Dendritic cell treated with granulocyte-macrophage colony-stimulating factor and Interleukin-4, amounts not matched to agents 40 ng/mL and 50 ng/mL, for 4 days (primary cell): ENCODE results near the gene PANK4.

Experiments used
- H3K27ac Mint-ChIP-seq: one replicate; pipeline ENCODE4 v1.8.0; 2022; ENCODE audit warnings: mild to moderate bottlenecking, mixed read lengths
- H3K27me3 Mint-ChIP-seq: one replicate; pipeline ENCODE4 v1.8.0; 2022; ENCODE audit warnings: mild to moderate bottlenecking, mixed read lengths
- H3K36me3 Mint-ChIP-seq: one replicate; pipeline ENCODE4 v1.8.0; 2022; ENCODE audit warnings: low read depth, mixed read lengths
- H3K4me1 Mint-ChIP-seq: one replicate; pipeline ENCODE4 v1.8.0; 2022; ENCODE audit warnings: low read depth, mixed read lengths
- H3K4me3 Mint-ChIP-seq: one replicate; pipeline ENCODE4 v1.8.0; 2022; ENCODE audit warnings: mild to moderate bottlenecking, moderate library complexity, mixed read lengths
- H3K9me3 Mint-ChIP-seq: one replicate; pipeline ENCODE4 v1.8.0; 2022; ENCODE audit warnings: mixed read lengths
- intact Hi-C: fragments of 100-400 bp; cut with micrococcal nuclease; formaldehyde crosslinking; loops from one replicate; pipeline ENCODE4 v1.15.0; 2022

The PANK4 gene

DNA sequence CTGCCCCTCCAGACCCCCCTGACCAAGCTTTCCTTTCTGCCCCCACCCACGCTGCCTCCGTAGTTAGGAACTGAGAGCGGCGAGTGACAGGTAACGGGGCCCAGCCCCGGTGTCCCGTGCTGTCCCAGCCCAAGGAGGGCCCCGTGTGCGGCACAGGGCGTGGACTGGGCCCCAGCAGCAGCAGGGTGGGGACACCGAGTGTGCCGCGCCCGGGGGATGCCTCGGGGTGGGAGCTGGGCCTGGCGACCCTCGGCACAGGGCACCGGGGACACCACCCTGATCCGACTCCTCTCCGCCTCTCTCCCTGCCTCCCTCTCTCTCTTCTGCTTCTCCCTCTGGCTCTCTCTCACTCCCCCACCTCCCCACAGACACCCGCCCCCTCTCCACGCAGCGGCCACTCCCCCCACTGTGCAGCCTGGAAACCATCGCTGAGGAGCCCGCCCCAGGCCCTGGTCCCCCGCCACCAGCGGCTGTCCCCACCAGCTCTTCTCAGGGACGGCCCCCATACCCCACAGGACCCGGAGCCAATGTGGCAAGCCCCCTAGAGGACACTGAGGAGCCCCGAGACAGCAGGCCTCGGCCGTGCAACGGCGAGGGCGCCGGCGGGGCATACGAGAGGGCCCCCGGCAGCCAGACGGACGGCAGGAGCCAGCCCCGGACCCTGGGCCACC is 22.7 kb downstream of the PANK4 start:
- H3K4me3 Mint-ChIP-seq, result no peak overlapping the region
- peaks cover 10% of the 10 kb centered on the region for H3K4me1 Mint-ChIP-seq
- no peaks in the 10 kb centered on the region for H3K9me3 Mint-ChIP-seq
- no peak overlapping the region for H3K27ac Mint-ChIP-seq
- H3K36me3 Mint-ChIP-seq, result peaks cover 19% of the 10 kb centered on the region
- intact Hi-C loops, result no loop called here
- peaks cover 10% of the 10 kb centered on the region for H3K27me3 Mint-ChIP-seq

- peaks cover 10% of the 10 kb centered on the region for H3K4me1 Mint-ChIP-seq
- H3K36me3 Mint-ChIP-seq, result peaks cover 11% of the 10 kb centered on the region
- H3K27ac Mint-ChIP-seq, result no peak overlapping the region
- H3K9me3 Mint-ChIP-seq, result no peaks in the 10 kb centered on the region
- H3K27me3 Mint-ChIP-seq, result peaks cover 10% of the 10 kb centered on the region
- H3K4me3 Mint-ChIP-seq, result no peak overlapping the region
- intact Hi-C loops, result no loop called here
Observed at GRCh38 chr1:2502661-2503553, 23.5 kb downstream of the PANK4 start.

- peaks cover 10% of the 10 kb centered on the region for H3K4me1 Mint-ChIP-seq
- H3K9me3 Mint-ChIP-seq, result no peaks in the 10 kb centered on the region
- intact Hi-C loops, result no loop called here
- peaks cover 4% of the 10 kb centered on the region for H3K36me3 Mint-ChIP-seq
- peaks cover 10% of the 10 kb centered on the region for H3K27me3 Mint-ChIP-seq
- no peak overlapping the region for H3K27ac Mint-ChIP-seq
- H3K4me3 Mint-ChIP-seq, result no peak overlapping the region
Observed at GRCh38 chr1:2502210-2502609, 24.2 kb downstream of the PANK4 start.

- Mint-ChIP-seq H3K9me3 (no peaks in the 10 kb centered on the region), H3K27ac (no peak overlapping the region), H3K4me1 (peaks cover 10% of the 10 kb centered on the region), H3K36me3 (no peaks in the 10 kb centered on the region), H3K27me3 (peaks cover 10% of the 10 kb centered on the region), H3K4me3 (no peak overlapping the region)
- intact Hi-C loops, result no loop called here
Observed at GRCh38 chr1:2501820-2502119, 24.6 kb downstream of the PANK4 start.

- no peaks in the 10 kb centered on the region for H3K36me3 Mint-ChIP-seq
- peaks cover 10% of the 10 kb centered on the region for H3K4me1 Mint-ChIP-seq
- intact Hi-C loops, result no loop called here
- peaks cover 10% of the 10 kb centered on the region for H3K27me3 Mint-ChIP-seq
- H3K4me3 Mint-ChIP-seq, result no peak overlapping the region
- no peak overlapping the region for H3K27ac Mint-ChIP-seq
- H3K9me3 Mint-ChIP-seq, result no peaks in the 10 kb centered on the region
Observed at GRCh38 chr1:2501041-2501819, 25.2 kb downstream of the PANK4 start.

DNA sequence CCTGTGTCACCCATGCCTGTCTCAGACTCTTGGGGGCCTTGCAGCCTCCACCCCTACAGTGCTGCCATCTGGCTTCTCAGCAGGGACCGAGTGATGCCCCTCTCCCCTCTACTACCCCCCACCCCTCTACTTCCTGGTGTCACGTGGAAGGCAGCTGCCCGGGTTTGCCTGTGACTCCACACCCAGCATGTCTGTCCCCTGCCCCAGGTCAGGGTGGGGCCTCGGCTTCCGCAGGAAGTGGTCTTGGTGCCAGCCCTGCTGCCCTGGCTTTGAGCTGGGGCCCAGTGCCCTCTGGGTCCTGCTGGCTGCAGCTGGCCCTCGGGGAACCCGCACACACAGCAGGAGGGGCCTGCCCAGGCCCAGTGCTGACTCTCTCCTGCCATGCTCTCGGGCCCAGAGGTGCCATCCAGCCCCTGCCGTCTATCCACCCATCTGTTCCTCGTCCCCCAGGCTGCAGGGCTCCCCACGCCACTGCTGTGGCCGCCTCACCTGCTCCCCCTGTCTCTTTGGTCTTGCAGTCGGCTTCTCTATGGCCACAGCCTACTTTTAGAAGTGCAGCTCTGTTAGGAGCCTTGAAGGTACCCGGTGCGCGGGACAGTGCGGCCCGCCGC is 26.3 kb downstream of the PANK4 start:
- Mint-ChIP-seq H3K4me1 (peaks cover 10% of the 10 kb centered on the region), H3K36me3 (no peaks in the 10 kb centered on the region), H3K9me3 (no peaks in the 10 kb centered on the region), H3K4me3 (no peak overlapping the region), H3K27ac (peak overlapping the region; percentile 3), H3K27me3 (peaks cover 10% of the 10 kb centered on the region)
- intact Hi-C loops, result no loop called here

GRCh38 chr1:2499260-2499659 is 27.1 kb downstream of the PANK4 start:
- peaks cover 10% of the 10 kb centered on the region for H3K4me1 Mint-ChIP-seq
- H3K9me3 Mint-ChIP-seq, result no peaks in the 10 kb centered on the region

DNA sequence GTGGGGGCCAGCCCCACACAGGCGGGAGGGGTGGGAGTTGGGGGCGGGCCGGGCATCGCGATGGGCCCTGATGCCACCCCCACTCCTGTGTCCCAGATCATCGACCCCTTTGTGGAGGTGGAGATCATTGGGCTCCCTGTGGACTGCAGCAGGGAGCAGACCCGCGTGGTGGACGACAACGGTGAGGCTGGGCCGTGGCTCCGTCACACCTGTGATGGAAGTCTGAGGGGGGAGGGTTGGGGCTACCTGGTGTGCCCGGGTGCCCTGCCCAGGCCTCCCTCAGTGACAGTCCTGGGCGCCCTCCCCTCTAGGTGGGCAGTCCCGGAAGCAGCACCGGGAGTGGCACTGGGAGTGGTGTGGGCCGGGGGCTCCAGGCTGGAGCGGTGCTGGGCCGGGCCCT is 27.7 kb downstream of the PANK4 start:
- H3K27ac Mint-ChIP-seq, result no peak overlapping the region
- H3K4me1 Mint-ChIP-seq, result peaks cover 10% of the 10 kb centered on the region

More at GRCh38 chr1:2499260-2499659, 27.1 kb downstream of the PANK4 start:
- peaks cover 5% of the 10 kb centered on the region for H3K27me3 Mint-ChIP-seq
- no peaks in the 10 kb centered on the region for H3K36me3 Mint-ChIP-seq
- H3K27ac Mint-ChIP-seq, result no peak overlapping the region
- intact Hi-C loops, result no loop called here
- no peak overlapping the region for H3K4me3 Mint-ChIP-seq

GRCh38 chr1:2497891-2498290 is 28.5 kb downstream of the PANK4 start:
- intact Hi-C loops, result no loop called here
- Mint-ChIP-seq H3K9me3 (no peaks in the 10 kb centered on the region), H3K27me3 (peaks cover 7% of the 10 kb centered on the region), H3K36me3 (no peaks in the 10 kb centered on the region), H3K4me3 (no peak overlapping the region), H3K27ac (no peak overlapping the region), H3K4me1 (peaks cover 10% of the 10 kb centered on the region)

More for the DNA sequence above, 27.7 kb downstream of the PANK4 start:
- Mint-ChIP-seq H3K4me3 (no peak overlapping the region), H3K27me3 (peaks cover 4% of the 10 kb centered on the region), H3K36me3 (no peaks in the 10 kb centered on the region), H3K9me3 (no peaks in the 10 kb centered on the region)
- intact Hi-C loops, result no loop called here

- Mint-ChIP-seq H3K4me1 (peaks cover 10% of the 10 kb centered on the region), H3K27me3 (peaks cover 7% of the 10 kb centered on the region), H3K27ac (no peak overlapping the region), H3K9me3 (no peaks in the 10 kb centered on the region), H3K36me3 (no peaks in the 10 kb centered on the region), H3K4me3 (no peak overlapping the region)
- intact Hi-C loops, result no loop called here
Observed at GRCh38 chr1:2496746-2497145, 29.6 kb downstream of the PANK4 start.

DNA sequence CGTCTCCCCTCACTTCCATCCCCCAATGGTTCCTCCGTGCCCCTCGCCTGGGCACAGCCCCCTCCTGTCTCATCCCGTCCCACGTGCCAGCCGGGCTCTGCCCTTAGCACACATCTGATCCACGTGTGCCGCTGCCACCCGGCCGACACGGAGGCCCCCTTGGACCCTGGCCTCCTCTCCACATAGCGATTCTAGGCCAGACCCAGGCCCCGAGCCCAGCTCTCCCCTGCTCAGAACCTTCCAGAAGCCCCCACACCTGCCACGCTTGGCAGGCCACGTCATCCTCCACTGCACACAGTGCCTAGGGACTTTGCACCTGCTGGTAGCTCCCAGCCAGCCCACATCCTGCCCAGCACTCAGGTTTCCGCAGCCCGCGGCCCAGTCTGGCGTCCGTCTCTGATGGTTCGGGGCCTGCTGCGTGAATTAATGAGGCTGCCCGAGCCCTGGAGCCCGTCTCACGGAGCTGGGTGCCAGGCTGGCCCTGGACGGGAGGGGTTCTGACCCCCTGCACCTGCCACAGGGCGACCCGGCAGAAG is 30.2 kb downstream of the PANK4 start:
- Mint-ChIP-seq H3K9me3 (no peaks in the 10 kb centered on the region), H3K27me3 (peaks cover 7% of the 10 kb centered on the region), H3K27ac (no peak overlapping the region), H3K4me3 (no peak overlapping the region), H3K4me1 (peaks cover 10% of the 10 kb centered on the region), H3K36me3 (no peaks in the 10 kb centered on the region)
- intact Hi-C loops, result no loop called here

DNA sequence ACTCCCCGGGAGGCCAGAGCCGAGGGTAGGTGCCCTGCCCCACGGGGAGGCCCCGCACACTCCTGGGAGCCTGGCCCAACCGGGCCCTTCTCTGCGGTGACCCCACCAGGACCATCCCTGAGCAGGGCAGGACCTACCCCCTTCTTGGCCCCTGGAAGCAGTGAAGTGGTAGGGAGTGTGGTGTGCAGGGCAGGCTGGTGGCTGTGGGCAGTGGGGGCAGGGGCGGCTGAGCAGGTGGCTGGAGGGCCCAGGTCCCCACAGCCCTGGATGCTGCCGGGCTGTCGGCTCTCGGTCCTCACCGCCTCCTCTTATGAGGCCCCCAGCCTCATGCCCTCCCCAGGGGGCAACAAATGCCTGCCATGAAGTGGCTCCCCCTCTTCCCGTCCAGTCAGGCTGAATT is 30.9 kb downstream of the PANK4 start:
- H3K4me3 Mint-ChIP-seq, result no peak overlapping the region
- intact Hi-C loops, result no loop called here
- H3K9me3 Mint-ChIP-seq, result no peaks in the 10 kb centered on the region
- peaks cover 7% of the 10 kb centered on the region for H3K27me3 Mint-ChIP-seq
- H3K27ac Mint-ChIP-seq, result no peak overlapping the region
- peaks cover 10% of the 10 kb centered on the region for H3K4me1 Mint-ChIP-seq
- H3K36me3 Mint-ChIP-seq, result no peaks in the 10 kb centered on the region

DNA sequence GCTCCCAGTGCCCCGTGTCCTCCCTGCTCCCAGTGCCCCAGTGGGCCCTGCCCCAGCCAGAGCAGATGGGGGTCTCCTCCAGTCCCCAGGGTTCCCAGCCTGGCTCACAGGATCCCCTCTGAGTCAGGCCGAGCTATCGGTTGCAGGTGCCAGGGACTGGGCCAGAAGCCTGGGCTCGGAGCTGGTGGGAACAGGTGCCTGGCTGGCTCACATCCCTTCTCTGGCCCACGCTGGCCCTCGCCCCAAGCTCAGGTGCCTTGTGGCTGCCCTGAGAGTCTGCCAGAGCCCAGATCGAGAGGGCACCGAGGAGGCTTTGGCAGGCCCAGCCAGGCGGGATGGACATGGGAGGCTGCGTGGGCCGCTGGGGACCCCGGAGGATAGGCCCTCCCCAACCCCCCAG is 31.4 kb downstream of the PANK4 start:
- intact Hi-C loops, result no loop called here
- Mint-ChIP-seq H3K36me3 (no peaks in the 10 kb centered on the region), H3K9me3 (no peaks in the 10 kb centered on the region), H3K27me3 (peaks cover 7% of the 10 kb centered on the region), H3K4me3 (no peak overlapping the region), H3K27ac (no peak overlapping the region), H3K4me1 (peaks cover 5% of the 10 kb centered on the region)
